Stimulated activated CD8-positive, alpha-beta memory T cell treated with anti-CD3 and anti-CD28 coated beads, Interleukin-15, amount 100 ng/mL, for 4 hours (primary cell): ENCODE data around the gene VAT1L.
"Not testable (repeated sequence)": the region's sequence is repeated elsewhere in the genome, so short reads cannot be mapped to it uniquely, and the experiment has no call there.

Source experiments
- DNase-seq, 2 donors: peaks; one replicate each; pipeline ENCODE4 v3.0.0-alpha.2; 2020; ENCODE audit warnings: low read depth in 2 of 2

VAT1L gene

DNA sequence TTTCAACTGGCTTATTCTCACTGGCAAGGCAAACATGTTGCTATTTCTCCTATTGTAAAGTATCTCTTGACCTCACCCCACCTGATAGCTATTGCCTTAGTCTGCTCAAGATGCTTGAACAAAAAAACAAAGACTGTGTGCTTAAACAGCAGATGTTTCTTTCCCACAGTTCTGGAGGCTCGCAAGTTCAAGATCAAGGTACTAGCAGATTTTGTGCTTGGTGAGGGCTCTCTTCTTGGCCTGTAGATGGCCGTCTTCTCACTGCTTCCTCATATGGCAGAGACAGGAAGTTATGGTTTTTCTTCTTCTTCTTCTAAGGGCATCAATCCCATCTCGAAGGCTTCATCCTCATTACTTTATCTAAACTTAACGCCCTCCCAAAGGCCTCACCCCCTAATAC, 124.3 kb downstream of the VAT1L start:
- no peak for DNase-seq

DNA sequence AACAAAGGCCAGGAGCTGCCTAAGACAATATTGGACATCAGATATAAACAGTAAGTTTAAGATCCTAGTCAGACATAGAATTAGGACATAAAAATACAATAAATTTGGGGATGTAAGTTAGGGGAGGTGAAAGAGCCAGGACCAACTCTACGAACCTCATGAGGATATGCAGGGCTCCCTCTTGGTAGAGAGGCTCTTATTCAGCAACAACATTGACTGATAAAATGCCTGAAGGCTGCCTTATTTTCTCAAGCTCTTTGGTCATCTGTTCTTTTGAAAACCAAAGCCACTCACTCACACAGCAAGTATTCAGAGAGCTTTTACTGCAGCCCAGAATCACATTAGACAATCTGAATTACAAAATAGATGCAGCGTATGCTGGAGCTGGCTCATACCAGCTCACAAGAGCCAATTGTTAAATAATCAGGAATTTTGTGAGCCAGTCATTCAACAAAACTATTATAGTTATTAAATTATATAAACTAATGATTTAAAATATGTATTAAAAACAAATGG, 125.4 kb downstream of the VAT1L start:
- no peak for DNase-seq

- no peak for DNase-seq
These were observed 127.7 kb downstream of the VAT1L start for GRCh38 chr16:77916111-77916510.

DNA sequence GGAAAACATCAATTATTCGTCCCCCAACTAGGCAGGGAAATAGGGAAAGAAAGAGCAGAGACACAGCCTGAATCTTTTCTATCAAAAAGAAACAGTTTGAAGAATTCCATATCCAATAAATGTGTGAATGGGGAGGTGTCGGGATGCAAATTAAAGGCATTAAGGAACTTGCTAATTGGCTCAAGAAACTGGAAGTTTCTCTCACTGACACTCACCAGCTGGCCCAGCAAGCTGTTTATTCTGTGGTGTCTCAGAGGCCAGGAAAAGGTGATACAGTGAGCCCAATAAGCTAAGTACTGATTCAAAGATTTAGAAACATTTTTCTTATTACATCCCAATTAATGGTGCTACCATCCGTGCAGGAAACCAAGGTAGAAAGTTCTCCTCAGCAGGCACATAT, 129.6 kb downstream of the VAT1L start:
- DNase-seq, result no peak

GRCh38 chr16:77918809-77919707, 130.7 kb downstream of the VAT1L start:
- no peak for DNase-seq

DNA sequence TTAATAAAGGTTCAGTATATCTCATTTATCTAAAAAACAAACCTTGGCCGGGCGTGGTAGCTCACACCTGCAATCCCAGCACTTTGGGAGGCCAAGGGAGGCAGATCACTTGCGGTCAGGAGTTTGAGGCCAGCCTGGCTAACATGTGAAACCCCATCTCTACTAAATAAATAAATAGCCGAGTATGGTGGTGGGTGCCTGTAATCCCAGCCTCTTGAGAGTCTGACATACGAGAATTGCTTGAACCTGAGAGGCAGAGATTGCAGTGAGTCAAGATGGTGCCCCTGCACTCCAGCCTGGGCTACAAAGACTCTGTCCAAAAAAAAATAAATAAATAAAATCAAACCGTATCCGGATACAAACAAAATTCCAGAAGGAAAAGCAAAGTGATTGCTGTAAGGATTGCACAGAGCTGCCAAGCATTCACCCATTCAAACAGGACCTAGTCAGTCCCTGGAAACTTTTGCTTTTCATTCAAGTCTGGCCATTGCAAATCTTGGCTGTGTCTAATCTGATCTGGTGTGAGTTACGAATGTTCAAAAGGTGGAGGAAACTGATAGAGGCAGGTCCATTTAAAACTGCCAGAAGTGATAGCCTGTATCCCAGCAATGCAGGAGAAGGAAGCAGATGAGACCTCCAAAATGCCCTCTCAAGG, 131.5 kb downstream of the VAT1L start:
- no peak for DNase-seq

- no peak for DNase-seq
These were observed 132.6 kb downstream of the VAT1L start for GRCh38 chr16:77920984-77921383.

- no peak for DNase-seq
These were observed 133.9 kb downstream of the VAT1L start for GRCh38 chr16:77922228-77922754.

- no peak for DNase-seq
These were observed 137.2 kb downstream of the VAT1L start for GRCh38 chr16:77925531-77925930.

DNA sequence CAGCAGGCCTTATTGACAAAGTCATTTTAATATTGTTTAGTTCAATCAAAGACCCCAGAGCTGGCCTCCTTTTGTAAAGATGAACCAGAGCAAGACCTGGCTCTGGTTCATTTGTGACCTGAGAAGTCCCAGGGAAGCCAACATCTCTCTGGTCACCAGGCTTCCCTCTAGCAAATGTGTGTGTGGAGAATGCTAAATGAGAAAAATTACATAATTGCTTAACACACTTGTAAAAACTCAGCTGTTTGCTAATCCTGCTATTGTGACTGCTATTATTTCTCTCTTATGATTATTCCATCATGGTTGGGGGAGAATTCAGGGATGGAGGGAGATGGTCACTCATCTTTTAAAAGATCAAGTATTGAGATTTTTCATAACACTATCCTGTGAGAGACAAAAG, 139.7 kb downstream of the VAT1L start:
- no peak for DNase-seq

DNA sequence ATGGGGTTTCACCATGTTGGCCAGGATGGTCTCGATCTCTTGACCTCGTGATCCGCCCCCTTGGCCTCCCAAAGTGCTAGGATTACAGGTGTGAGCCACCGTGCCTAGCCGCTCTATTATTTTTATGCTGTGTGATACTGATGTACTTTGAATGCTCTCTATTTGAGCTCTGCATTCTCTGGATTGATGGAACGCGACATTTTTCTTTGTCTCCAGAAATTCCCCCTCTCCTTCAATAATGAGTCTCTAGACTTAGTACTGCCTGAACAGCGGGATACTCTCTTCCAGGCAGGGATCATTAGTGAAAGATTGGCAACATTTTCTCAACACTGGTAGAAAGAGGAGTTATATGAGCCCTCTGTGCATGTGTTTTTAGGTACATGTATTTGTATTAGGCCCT, 140.6 kb downstream of the VAT1L start:
- DNase-seq, result no peak

DNA sequence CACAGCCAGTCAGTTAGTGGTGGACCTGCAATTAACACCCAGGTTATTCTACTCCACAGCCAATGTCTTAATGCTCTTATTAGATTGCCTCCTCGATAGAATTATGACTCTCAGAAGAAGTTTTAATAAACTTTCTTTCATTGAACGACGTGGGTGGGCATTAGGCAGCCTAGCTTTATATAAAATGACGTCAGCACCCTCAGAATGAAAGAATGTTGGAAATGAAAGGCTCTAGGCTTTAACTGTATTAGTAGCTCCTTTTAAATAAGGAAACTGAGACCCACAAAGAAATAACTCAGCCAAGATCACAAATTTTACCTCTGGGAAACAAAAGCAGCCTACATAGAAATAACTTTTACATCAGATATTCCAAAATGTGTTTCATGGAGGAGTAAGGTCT, 142.7 kb downstream of the VAT1L start:
- no peak for DNase-seq

DNA sequence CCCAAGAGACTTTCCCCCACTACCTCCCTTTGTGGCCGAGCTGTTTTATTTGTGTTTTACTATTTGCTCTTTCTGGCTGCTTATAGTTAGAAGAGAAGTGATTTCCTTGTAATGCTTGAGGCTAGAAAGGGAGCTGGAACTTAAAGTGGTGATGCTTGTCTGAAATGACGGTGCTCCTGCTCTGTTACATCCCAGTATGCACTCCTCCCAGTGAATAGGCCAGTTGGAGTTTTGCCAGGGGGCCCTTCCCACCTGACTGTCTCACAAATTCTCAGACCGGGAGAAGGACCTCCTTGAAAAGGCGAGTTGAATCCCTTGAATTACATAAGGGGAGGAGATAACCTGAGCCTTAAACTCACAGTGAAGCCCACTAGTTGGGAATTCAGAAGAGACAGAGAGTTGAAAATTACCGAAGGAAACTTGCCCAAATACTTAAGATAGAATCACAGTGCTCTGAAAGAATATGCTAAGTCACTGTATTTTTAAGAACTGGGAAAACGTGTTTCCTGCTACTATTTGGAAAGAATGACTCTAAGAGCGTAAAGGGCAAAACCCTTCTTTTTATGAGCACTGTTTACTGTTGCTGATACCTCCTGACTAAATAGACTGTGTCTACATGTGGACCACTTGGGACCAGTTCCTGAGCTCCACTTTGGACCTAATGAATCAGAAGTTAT, 149.2 kb downstream of the VAT1L start:
- no peak for DNase-seq

- no peak for DNase-seq
These were observed 150.5 kb downstream of the VAT1L start for GRCh38 chr16:77938913-77939312.

- DNase-seq, result no peak
These were observed 151.6 kb downstream of the VAT1L start for GRCh38 chr16:77939968-77940367.

GRCh38 chr16:77943801-77944200, 155.4 kb downstream of the VAT1L start:
- DNase-seq, result no peak

- DNase-seq, result no peak
These were observed 156.3 kb downstream of the VAT1L start for GRCh38 chr16:77944631-77945030.

DNA sequence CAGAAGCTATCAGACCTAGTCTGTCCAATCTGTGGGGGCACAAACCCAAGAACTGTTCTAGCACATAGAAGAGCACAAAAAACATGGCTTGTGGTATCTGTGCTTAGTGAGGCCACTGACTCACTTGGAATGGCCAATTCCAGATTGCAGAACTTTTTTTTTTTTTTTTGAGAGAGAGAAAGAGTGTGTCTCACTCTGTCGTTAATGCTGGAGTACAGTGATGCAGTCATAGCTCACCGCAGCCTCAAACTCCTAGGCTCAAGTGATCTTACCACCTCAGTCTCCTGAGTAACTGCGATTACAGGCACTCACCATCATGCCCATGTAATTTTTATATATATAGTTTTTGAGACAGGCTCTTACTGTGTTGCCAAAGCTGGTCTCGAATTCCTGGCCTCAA, 156.8 kb downstream of the VAT1L start:
- DNase-seq, result no peak

DNA sequence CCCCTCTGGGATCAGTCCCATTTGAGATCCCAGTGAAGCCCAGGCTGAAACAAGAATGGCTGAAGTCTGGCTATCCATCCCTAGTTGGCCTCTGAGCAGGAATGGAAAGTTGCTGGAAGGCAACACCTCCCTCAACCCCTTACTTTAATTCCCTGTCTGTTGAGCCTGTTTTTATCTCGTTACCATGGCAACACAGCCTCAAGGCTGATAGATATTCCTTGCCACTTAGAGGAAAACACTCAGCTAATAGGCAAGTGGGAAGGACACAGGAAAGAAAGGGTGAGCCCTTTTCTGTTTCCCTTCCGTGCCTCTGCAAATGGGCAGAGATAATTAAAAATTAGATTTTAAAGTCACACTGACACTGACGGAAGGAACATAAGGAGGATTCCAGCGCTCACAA, 158.5 kb downstream of the VAT1L start:
- no peak for DNase-seq

GRCh38 chr16:77947590-77947989, 159.2 kb downstream of the VAT1L start:
- DNase-seq, result not testable (repeated sequence)

GRCh38 chr16:77948835-77949234, 160.5 kb downstream of the VAT1L start:
- no peak for DNase-seq

- no peak for DNase-seq
These were observed 161.1 kb downstream of the VAT1L start for GRCh38 chr16:77949445-77949844.
